GM11168 (cell line): ENCODE data around the gene LARGE1.

Source experiments
- in situ Hi-C: fragments of 300-500 bp; cut with MboI; formaldehyde crosslinking; loops from one replicate; pipeline ENCODE4 v1.12.0; 2022; ENCODE audit warnings: low sequenced_read_pairs; ENCODE audit not compliant: unreplicated experiment

LARGE1 gene

GRCh38 chr22:33914699-33915098 is 5.6 kb downstream of the LARGE1 start:
- in situ Hi-C loops = no loop called here

- in situ Hi-C loops = no loop called here
These were observed 6.1 kb downstream of the LARGE1 start for GRCh38 chr22:33914131-33914530.

- in situ Hi-C loops = no loop called here
These were observed 7.1 kb downstream of the LARGE1 start for GRCh38 chr22:33913188-33913587.

GRCh38 chr22:33909911-33910310 is 10.4 kb downstream of the LARGE1 start:
- in situ Hi-C loops = no loop called here

GRCh38 chr22:33909075-33909458 is 11.2 kb downstream of the LARGE1 start:
- in situ Hi-C loops = no loop called here

GRCh38 chr22:33908171-33909074 is 11.9 kb downstream of the LARGE1 start:
- in situ Hi-C loops = no loop called here

- in situ Hi-C loops = no loop called here
These were observed 13.3 kb downstream of the LARGE1 start for GRCh38 chr22:33906954-33907353.

GRCh38 chr22:33906475-33906874 is 13.8 kb downstream of the LARGE1 start:
- in situ Hi-C loops = no loop called here

- in situ Hi-C loops = no loop called here
These were observed 17.3 kb downstream of the LARGE1 start for GRCh38 chr22:33903012-33903411.

- in situ Hi-C loops = no loop called here
These were observed 18.2 kb downstream of the LARGE1 start for GRCh38 chr22:33902073-33902472.

- in situ Hi-C loops = no loop called here
These were observed 22.2 kb downstream of the LARGE1 start for GRCh38 chr22:33898121-33898520.

GRCh38 chr22:33897448-33897835 is 22.8 kb downstream of the LARGE1 start:
- in situ Hi-C loops = no loop called here

GRCh38 chr22:33896575-33897447 is 23.5 kb downstream of the LARGE1 start:
- in situ Hi-C loops = no loop called here

GRCh38 chr22:33896154-33896553 is 24.1 kb downstream of the LARGE1 start:
- in situ Hi-C loops = no loop called here

- in situ Hi-C loops = no loop called here
These were observed 24.8 kb downstream of the LARGE1 start for GRCh38 chr22:33895444-33895843.

- in situ Hi-C loops = no loop called here
These were observed 25.8 kb downstream of the LARGE1 start for GRCh38 chr22:33894515-33894914.

- in situ Hi-C loops = no loop called here
These were observed 26.2 kb downstream of the LARGE1 start for GRCh38 chr22:33894036-33894435.

GRCh38 chr22:33893512-33893911 is 26.8 kb downstream of the LARGE1 start:
- in situ Hi-C loops = no loop called here

- in situ Hi-C loops = no loop called here
These were observed 28.3 kb downstream of the LARGE1 start for GRCh38 chr22:33891992-33892391.

GRCh38 chr22:33891455-33891854 is 28.8 kb downstream of the LARGE1 start:
- in situ Hi-C loops = no loop called here

- in situ Hi-C loops = no loop called here
These were observed 30.5 kb downstream of the LARGE1 start for GRCh38 chr22:33889748-33890147.
